Measurements from ENCODE around the gene NDUFS6. TPM values are rescaled to one million over a fixed set of nuclear protein-coding genes. Genes with fewer than 3 reads are reported as not detected.

NDUFS6 gene
- polyA plus RNA-seq, 3 donors from 2014 or later = 75.8 to 96.0 (median 89.8) TPM

DNA sequence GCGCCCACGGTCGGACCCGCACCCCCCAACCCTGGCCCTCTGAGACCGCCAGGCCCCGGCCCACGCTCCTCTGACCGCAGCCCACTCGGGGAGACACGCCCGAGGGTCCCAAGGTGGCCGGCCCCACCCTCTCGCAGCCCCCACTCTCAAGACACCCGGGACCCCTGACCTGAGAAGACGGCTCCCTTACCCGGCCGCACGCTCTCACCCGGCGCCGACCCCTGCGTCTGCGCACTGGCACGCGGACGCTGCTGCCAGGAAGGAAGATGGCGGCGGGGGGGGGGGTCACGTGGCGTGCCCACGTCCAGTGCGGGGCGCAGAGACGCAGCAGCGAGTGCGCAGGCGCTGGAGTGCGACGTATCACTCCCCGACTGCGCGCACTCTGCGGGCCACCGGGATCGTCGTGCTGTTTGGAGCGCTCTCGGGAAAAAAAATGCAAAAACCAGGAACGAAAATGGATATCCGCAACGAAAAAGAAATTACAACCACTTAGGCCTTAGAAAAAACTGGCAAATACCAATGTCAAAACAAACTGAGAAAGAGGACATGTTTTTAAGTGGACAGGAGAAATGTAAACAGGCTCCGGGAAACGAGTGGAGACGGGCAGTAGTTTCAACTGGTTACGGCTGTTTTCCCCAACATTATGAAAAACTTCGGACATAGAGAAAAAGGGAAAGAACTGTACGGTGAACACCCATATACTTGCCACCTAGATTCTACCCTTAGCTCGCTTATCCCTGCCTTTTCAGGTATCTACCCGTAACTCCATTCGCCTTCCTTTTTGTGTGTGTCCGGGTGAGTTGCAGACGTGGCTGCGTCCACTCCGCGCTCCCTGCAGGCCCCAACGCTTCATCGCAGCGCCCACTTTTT, 1.4 kb upstream of the NDUFS6 start, which contains the start of gene MRPL36:
Gene MRPL36 (minus strand): TSS at position 236 of the 870 bp plus-strand sequence. CDS start 902 bp downstream, outside the sequence.
- Mint-ChIP-seq H3K27ac (peak within 1 kb of the TSS; percentile 96 to 100 (median 98)), H3K9me3 (peaks cover 0 to 1% (median 0%) of the 10 kb centered on the region in 6 donors), H3K4me1 (peaks cover 55 to 57% of the 10 kb centered on the region in 2 donors), H3K4me3 (peak within 1 kb of the TSS; percentile 92 to 100 (median 99)), H3K27me3 (ENCODE audit: low read depth in 3 of 3) (peaks cover 3 to 15% (median 8%) of the 10 kb centered on the region in 3 donors), H3K36me3 (peaks cover 0 to 27% (median 3%) of the 10 kb centered on the region in 3 donors)
- DNase-seq = peak; percentile 82 to 89 (median 87)

DNA sequence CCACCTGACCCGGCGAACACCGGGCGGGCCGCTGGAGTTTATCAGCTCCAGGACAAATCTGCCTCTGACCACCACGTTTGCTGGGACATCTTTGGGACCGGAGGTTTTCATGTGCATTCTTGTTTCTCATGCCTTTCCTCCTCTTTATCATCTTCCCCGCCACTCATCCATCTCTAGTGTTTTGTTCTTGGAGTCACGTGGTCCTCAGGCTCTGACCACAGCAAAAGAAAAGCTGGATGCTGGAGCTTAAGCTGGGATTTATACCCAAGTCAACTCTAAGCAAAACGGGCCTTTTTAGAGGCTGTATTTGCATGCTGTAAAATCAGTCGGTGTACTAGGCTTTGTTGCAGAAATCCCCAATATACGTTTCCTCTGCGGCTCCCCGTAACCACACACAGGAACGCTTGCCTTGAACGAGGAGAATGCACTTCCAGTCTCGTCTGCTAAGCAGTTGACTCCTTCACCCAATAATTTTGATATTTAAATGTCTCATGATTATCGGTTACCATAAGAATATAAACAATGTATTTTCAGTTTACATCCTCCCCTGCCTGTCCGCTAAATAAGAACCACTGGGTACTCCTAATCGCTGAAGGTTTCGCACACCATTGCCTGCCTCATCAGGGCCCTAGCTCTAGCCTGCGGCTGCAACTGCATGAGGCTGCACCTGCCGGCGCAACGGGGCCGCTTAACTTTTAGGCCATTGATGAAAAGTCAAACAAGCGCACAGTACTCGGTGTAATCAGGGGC, 560 bp upstream of the NDUFS6 start:
- Mint-ChIP-seq H3K9me3 (peaks cover 0 to 1% (median 0%) of the 10 kb centered on the region in 6 donors), H3K27ac (peak overlapping the region; percentile 96 to 100 (median 98)), H3K27me3 (ENCODE audit: low read depth in 3 of 3) (peaks cover 3 to 15% (median 8%) of the 10 kb centered on the region in 3 donors), H3K4me1 (peaks cover 52 to 59% of the 10 kb centered on the region in 2 donors), H3K36me3 (peaks cover 0 to 31% (median 6%) of the 10 kb centered on the region in 3 donors), H3K4me3 (peak overlapping the region; percentile 92 to 100 (median 99))
- no peak for DNase-seq

DNA sequence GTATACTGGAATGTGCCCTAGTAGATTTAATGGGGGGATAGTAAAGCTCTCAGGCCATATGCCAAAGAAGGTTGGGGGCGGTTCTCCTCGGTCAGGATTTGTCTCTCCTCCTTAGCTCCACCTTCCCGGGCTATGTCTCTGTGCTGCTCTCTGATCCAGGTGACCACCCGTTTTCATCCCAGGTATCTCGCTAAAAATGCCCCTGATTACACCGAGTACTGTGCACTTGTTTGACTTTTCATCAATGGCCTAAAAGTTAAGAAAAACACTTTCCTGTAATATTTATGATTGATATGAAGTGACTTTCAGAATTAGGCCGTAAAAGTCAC, 724 bp downstream of the NDUFS6 start:
- peaks cover 3 to 15% (median 8%) of the 10 kb centered on the region in 3 donors for H3K27me3 Mint-ChIP-seq (ENCODE audit: low read depth in 3 of 3)
- peak overlapping the region; percentile 71 to 100 (median 93) for H3K27ac Mint-ChIP-seq
- H3K4me1 Mint-ChIP-seq = peaks cover 54 to 67% of the 10 kb centered on the region in 2 donors
- H3K4me3 Mint-ChIP-seq = peak overlapping the region; percentile 92 to 100 (median 99)
- DNase-seq = no peak
- H3K36me3 Mint-ChIP-seq = peaks cover 4 to 38% (median 7%) of the 10 kb centered on the region in 3 donors
- H3K9me3 Mint-ChIP-seq = peaks cover 0 to 1% (median 0%) of the 10 kb centered on the region in 6 donors

DNA sequence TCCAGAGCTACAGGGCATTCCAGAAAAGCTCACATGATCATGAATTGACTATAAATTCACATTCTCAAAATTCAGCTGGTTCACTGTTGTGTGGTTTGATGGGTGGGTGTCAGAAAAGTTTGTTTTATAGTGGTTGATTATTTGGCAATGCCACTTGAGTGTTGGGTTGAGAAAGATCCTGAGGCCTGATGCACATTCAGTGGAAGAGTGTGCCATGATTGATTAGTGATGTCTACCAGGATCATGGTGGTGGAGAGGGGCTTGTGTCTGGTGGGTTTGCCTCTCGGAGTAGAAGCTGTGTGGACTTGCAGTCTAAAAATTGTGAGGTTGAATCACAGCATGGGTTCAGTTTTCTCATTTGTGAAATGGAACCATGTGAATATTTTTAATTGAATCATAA, 2.0 kb downstream of the NDUFS6 start:
- H3K27ac Mint-ChIP-seq = peak overlapping the region; percentile 12 to 61 (median 46)
- H3K27me3 Mint-ChIP-seq (ENCODE audit: low read depth in 3 of 3) = peaks cover 3 to 15% (median 8%) of the 10 kb centered on the region in 3 donors
- peaks cover 0 to 1% (median 0%) of the 10 kb centered on the region in 6 donors for H3K9me3 Mint-ChIP-seq
- peaks cover 4 to 44% (median 13%) of the 10 kb centered on the region in 3 donors for H3K36me3 Mint-ChIP-seq
- no peak for DNase-seq
- peak overlapping the region in 4 of 5 donors; percentile 8 to 97 (median 61) for H3K4me3 Mint-ChIP-seq
- H3K4me1 Mint-ChIP-seq = peaks cover 51 to 80% of the 10 kb centered on the region in 2 donors

DNA sequence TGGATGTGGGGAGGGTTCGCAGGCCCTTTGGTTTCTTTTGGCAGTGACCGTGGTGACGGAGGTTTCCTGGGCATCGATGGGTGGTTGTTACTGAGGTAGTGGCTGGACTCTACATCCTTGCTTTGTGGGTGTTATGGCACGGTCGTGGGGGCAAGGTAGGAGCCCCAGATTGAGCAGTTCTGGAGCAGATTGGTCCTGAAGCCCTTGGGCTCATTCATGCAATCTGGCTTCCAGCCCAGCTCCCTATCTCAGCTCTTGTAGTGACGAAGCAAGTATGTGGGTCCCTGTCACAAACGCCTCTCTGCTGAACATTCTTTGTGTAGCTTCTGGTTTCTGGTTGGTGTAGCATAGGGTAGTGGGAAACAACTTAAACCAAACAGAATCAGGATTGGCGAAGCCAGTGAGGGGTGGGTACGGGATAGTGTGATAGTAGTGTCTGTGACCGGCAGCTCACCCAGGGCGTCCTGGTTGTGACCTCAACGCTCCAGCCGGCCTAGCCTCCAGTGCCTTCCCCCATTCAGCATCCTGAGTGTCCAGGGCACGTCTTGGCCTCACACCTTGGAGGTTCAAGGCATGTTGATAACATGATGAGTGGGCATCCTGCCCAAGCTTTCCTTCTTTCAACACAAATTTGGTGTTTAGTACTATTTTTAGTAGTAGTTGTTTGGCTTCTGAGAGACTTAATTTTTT, 2.9 kb downstream of the NDUFS6 start:
- peak overlapping the region in 2 of 5 donors; percentile 19 to 32 for H3K4me3 Mint-ChIP-seq
- DNase-seq = no peak
- H3K4me1 Mint-ChIP-seq = peaks cover 42 to 80% of the 10 kb centered on the region in 2 donors
- H3K36me3 Mint-ChIP-seq = peaks cover 4 to 50% (median 16%) of the 10 kb centered on the region in 3 donors
- H3K9me3 Mint-ChIP-seq = peaks cover 0 to 1% (median 0%) of the 10 kb centered on the region in 6 donors
- H3K27ac Mint-ChIP-seq = peak overlapping the region in 2 of 6 donors; percentile 8 to 26
- peaks cover 3 to 15% (median 8%) of the 10 kb centered on the region in 3 donors for H3K27me3 Mint-ChIP-seq (ENCODE audit: low read depth in 3 of 3)

DNA sequence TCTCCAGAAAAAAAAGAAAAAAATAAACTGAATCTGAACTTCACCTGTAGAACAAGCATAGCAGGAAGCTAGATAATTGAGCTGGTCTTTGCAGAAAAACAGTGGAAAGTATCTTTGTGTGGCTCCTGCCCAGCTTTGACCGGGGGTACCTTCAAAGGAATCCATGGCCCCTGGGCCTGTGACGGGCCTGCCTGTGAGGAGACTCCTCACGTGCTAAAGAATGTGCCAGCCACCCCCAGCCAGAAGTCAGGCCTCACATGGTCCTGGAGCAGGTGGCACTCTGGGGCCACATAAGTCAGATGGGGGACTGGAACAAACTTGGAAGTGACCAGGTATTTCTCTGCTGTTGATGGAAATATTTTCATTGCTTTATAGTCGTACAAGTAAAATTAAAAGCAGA, 4.1 kb downstream of the NDUFS6 start:
- H3K4me1 Mint-ChIP-seq = peaks cover 36 to 75% of the 10 kb centered on the region in 2 donors
- no peak for DNase-seq
- H3K27me3 Mint-ChIP-seq (ENCODE audit: low read depth in 3 of 3) = peaks cover 0 to 7% (median 4%) of the 10 kb centered on the region in 3 donors
- no peak overlapping the region for H3K27ac Mint-ChIP-seq
- H3K9me3 Mint-ChIP-seq = peaks cover 0 to 1% (median 0%) of the 10 kb centered on the region in 6 donors
- peaks cover 4 to 51% (median 16%) of the 10 kb centered on the region in 3 donors for H3K36me3 Mint-ChIP-seq
- H3K4me3 Mint-ChIP-seq = no peak overlapping the region

DNA sequence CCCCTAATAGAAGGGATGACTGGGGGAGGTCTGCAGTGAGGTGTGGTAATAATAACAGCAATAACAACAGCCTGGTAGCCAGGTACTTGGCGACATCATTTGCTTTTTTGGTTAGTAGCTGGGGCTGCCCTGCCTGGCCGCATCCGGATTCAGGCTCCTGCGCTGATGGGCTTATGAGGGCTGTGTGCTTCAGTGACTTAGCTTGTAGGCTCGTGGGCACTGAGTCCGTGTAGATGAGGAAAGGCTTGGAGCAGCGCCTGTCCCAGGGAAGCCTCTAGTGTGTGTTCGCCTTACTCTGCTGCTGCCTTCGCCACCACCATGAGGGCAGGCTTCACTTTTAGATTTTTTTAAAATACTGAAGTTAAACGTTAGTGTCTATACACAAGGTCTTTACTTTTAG, 4.5 kb downstream of the NDUFS6 start:
- peaks cover 0 to 3% (median under 1%) of the 10 kb centered on the region in 3 donors for H3K27me3 Mint-ChIP-seq (ENCODE audit: low read depth in 3 of 3)
- no peaks in the 10 kb centered on the region for H3K9me3 Mint-ChIP-seq
- H3K4me1 Mint-ChIP-seq = peaks cover 32 to 72% of the 10 kb centered on the region in 2 donors
- no peak overlapping the region for H3K4me3 Mint-ChIP-seq
- H3K36me3 Mint-ChIP-seq = peaks cover 4 to 53% (median 16%) of the 10 kb centered on the region in 3 donors
- no peak for DNase-seq
- no peak overlapping the region for H3K27ac Mint-ChIP-seq

DNA sequence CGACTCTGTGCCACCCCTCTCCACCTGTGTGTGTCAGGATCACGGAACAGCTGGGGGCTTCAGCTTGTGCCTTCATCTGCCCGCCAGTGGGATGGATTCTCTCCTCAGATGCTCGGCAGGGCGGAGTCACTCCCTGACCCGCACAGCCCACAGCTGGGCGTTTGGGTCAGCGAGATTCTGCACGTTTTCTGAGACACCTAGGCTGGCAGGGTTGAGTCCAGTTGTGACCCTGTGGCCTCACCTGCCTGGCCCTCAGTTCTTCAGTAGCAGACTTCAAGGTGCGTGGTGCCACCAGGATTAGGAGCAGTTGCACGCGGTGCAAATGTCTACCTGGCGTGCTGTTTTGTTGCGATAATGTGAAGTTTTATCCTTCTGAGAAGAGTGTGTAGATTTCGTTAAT, 5.0 kb downstream of the NDUFS6 start:
- Mint-ChIP-seq H3K36me3 (peaks cover 4 to 58% (median 16%) of the 10 kb centered on the region in 3 donors), H3K9me3 (no peaks in the 10 kb centered on the region), H3K4me1 (peaks cover 30 to 73% of the 10 kb centered on the region in 2 donors), H3K4me3 (no peak overlapping the region), H3K27ac (peak overlapping the region in 1 of 6 donors; percentile 34), H3K27me3 (ENCODE audit: low read depth in 3 of 3) (no peaks in the 10 kb centered on the region)
- DNase-seq = no peak

DNA sequence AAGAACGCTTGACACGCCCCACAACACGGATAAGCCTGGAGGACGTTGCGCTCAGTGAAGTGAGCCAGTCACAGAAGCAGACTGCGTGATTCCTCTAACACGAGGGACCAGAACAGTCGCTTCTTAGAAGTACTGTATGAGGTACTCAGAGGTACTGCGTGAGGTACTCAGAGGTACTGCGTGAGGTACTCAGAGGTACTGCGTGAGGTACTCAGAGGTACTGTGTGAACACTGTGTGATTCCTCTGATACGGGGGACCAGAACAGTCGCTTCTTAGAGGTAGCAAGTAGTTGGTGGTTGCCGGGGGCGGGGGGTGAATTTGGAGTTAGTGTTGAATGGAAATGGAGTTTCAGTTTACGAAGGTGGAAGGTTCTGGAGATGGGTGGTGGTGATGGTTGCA, 5.8 kb downstream of the NDUFS6 start:
- no peaks in the 10 kb centered on the region for H3K27me3 Mint-ChIP-seq (ENCODE audit: low read depth in 3 of 3)
- no peak overlapping the region for H3K4me3 Mint-ChIP-seq
- peaks cover 10 to 65% (median 16%) of the 10 kb centered on the region in 3 donors for H3K36me3 Mint-ChIP-seq
- H3K27ac Mint-ChIP-seq = peak overlapping the region in 1 of 6 donors; percentile 41
- no peak for DNase-seq
- peaks cover 26 to 77% of the 10 kb centered on the region in 2 donors for H3K4me1 Mint-ChIP-seq
- no peaks in the 10 kb centered on the region for H3K9me3 Mint-ChIP-seq

DNA sequence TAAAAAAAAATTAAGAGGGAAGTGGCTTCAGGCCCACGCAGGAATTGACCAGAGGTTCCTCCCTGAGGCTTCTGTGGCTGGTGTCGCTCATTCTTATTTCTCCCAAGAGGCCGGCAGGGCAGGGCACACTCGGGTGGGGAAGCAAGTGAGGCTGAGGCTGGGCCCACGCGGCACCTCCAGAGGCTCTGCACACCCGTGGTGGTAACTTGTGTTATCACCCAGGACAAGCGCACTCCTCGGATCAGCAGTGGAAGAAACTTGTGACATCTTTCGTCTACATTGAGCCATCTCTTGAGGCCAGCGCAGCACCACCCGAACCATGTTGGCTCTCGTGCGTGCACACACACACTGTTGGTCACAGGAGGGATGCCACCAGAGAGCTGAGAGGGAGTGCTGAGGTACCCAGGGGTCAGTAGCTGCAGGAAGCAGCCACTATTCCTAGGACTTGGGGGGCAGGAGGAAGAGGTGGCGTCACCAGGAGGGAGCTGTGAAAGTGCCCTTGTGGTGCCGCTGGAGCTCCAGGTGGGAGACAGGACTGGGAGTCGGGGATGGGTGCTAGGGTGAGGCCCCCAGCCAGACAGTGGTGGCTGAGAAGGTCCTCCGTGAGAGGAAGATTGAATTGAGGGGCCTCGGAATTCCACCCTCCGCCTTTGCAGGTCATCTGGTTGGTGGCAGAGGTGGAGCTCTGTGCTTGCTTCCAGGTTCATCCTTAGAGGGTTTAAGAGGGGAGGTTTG, 6.4 kb downstream of the NDUFS6 start:
- Mint-ChIP-seq H3K4me1 (peaks cover 24 to 71% of the 10 kb centered on the region in 2 donors), H3K27me3 (ENCODE audit: low read depth in 3 of 3) (no peaks in the 10 kb centered on the region), H3K4me3 (no peak overlapping the region), H3K36me3 (peaks cover 10 to 70% (median 16%) of the 10 kb centered on the region in 3 donors), H3K9me3 (no peaks in the 10 kb centered on the region), H3K27ac (peak overlapping the region in 1 of 6 donors; percentile 48)
- no peak for DNase-seq

DNA sequence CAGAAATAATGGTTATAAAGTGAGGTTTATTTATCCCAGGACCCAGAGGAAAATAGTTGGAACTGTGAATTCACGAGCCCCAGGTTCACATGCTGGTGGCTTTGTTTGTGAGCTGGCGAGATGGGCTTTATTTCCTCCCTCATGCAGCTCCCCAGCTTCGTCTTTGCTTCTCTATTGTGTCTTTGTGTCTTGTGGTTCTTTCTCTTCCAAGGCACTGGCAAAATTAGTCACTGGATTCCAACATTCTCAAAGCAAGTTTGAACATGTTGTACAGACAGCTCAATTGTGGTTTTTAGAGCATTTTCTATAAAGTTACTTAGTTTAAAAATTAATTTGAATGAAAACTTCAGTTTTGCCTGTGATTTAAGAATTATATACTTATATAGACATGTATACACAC, 7.2 kb downstream of the NDUFS6 start:
- Mint-ChIP-seq H3K27me3 (ENCODE audit: low read depth in 3 of 3) (no peaks in the 10 kb centered on the region), H3K36me3 (peaks cover 10 to 66% (median 16%) of the 10 kb centered on the region in 3 donors), H3K4me3 (no peak overlapping the region), H3K27ac (no peak overlapping the region), H3K4me1 (peaks cover 17 to 63% of the 10 kb centered on the region in 2 donors), H3K9me3 (no peaks in the 10 kb centered on the region)
- no peak for DNase-seq

DNA sequence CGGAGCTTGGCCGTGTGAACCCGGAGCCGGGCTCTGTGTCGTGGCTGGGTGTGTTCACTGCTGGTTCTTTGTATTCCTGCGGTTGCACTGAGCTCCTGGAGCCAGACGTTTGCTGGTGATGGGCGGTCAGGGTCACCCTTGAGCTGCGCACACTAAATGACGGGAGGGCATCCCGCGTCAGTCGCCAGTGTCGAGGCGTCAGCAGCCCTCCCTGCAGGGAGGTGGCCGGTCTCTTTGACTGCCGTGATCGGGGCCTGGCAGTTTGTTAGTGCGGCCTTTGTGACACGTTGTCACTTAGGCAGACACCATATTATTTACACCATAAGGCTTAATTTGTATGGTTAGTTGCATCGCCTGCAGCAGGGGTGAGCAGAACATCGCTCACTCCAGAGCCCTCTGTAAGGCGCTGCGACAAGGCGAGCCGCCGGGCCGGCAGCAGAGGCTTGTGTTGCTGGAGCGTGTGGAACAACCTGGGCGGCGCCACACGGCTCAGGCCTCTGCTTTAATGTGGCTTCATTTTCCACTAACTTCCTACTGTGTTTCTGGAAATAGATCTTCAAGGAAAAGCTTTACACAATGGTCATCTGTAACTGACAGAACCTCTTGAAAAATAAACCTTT, 8.3 kb downstream of the NDUFS6 start:
- Mint-ChIP-seq H3K4me3 (no peak overlapping the region), H3K4me1 (peaks cover 12 to 52% of the 10 kb centered on the region in 2 donors), H3K27ac (no peak overlapping the region), H3K9me3 (no peaks in the 10 kb centered on the region), H3K36me3 (peaks cover 13 to 63% (median 19%) of the 10 kb centered on the region in 3 donors), H3K27me3 (ENCODE audit: low read depth in 3 of 3) (no peaks in the 10 kb centered on the region)
- DNase-seq = no peak

Measured in immature natural killer cell (primary cell).